ENCODE results near the gene SLC4A11.
"Not testable (repeated sequence)": the region's sequence is repeated elsewhere in the genome, so short reads cannot be mapped to it uniquely, and the experiment has no call there.

The SLC4A11 gene

DNA sequence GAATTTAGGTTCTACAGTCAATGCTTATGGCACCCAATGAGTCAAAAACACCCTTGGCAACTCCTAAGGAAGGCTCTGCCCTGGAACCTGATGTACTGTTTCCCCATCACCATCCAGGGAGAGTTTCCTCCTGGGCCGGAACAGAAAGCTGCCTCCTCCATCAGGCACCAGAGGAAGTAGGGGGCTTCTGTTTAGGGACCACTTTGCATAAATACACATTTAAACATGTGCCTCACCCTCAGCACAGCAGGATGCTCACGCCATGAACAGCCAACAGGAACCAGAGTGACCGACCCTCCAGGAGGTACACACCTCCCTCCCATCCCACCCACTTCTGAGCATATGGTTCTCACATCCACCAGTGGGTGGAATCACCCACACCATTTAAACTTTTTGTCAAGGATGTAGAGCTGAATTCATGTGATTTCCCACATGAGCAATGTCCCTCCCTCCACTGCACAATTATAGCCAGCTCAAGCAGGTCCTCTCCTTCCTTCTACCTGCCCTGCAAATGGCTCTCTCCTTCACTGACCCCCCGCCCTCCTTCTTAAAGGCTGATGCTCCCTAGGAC, 49.3 kb downstream of the SLC4A11 start:
- POLR2A ChIA-PET: no interaction called here
- TF ChIP-seq CTCF (IDR thresholded peaks at IDR 0.05; ENCODE audit: insufficient read depth, low read length, missing control alignments): no peak
- no peak for DNase-seq (ENCODE audit: low read depth, low spot score)
- H3K4me3 ChIP-seq (ENCODE audit: low read depth, low read length): no peak overlapping the region
- CTCF ChIA-PET: interaction anchor here (0.9 kb wide), 1 partner anchor 29 kb away, joined by 3 read pairs; no protein-coding TSS in a partner anchor

DNA sequence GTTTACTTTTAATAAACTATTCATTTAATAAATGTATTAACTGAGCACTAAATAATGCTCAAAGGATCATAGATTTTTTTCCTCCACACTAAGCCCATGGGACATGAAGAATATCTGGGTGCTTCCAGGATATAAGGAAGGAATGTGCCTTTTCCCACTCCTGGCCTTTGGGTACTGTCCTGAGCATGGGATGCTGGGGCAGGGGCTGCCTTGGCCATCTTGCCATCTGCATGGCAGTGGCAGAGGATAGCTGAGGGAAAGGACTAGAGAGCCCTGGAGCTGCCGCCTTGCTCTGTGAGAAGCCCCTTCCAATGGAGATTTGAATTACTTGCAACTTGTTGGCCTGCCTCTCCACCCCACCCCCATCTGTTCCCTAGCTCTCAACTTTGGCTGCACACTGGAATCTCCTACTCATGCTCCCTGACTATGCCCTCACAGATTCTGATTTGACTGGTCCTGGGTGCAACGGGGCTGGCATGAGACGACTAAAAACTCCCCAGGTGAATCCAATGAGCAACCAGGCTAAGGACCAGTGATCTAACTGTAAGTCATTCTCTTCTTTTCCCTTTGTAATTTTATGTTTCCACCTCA, 50.1 kb downstream of the SLC4A11 start:
- no peak for TF ChIP-seq CTCF (IDR thresholded peaks at IDR 0.05; ENCODE audit: insufficient read depth, low read length, missing control alignments)
- CTCF ChIA-PET: no interaction called here
- H3K4me3 ChIP-seq (ENCODE audit: low read depth, low read length): no peak overlapping the region
- DNase-seq (ENCODE audit: low read depth, low spot score): no peak
- POLR2A ChIA-PET: no interaction called here

GRCh38 chr20:3187861-3188260, 51.1 kb downstream of the SLC4A11 start:
- POLR2A ChIA-PET: interaction anchor here (1.3 kb wide), 1 partner anchor 15 kb away, joined by 4 read pairs; no protein-coding TSS in a partner anchor
- not testable (repeated sequence) for DNase-seq (ENCODE audit: low read depth, low spot score); H3K4me3 ChIP-seq (ENCODE audit: low read depth, low read length)
- CTCF ChIA-PET: interaction anchor here (1.2 kb wide), 1 partner anchor 10 kb away, joined by 4 read pairs; no protein-coding TSS in a partner anchor

GRCh38 chr20:3183896-3184612, 54.9 kb downstream of the SLC4A11 start:
- TF ChIP-seq CTCF (IDR thresholded peaks at IDR 0.05; ENCODE audit: insufficient read depth, low read length, missing control alignments): no peak
- POLR2A ChIA-PET: no interaction called here
- H3K4me3 ChIP-seq (ENCODE audit: low read depth, low read length): no peak overlapping the region
- no peak for DNase-seq (ENCODE audit: low read depth, low spot score)
- CTCF ChIA-PET: interaction anchor here (1.5 kb wide), 1 partner anchor 131 kb away, joined by 4 read pairs; no protein-coding TSS in a partner anchor

GRCh38 chr20:3182429-3182828, 56.6 kb downstream of the SLC4A11 start:
- CTCF ChIA-PET; POLR2A ChIA-PET; H3K4me3 ChIP-seq (ENCODE audit: low read depth, low read length); DNase-seq (ENCODE audit: low read depth, low spot score): not testable (repeated sequence)

GRCh38 chr20:3181270-3181669, 57.7 kb downstream of the SLC4A11 start:
- H3K4me3 ChIP-seq (ENCODE audit: low read depth, low read length): no peak overlapping the region
- POLR2A ChIA-PET: interaction anchor here (0.5 kb wide), 1 partner anchor 71 kb away, joined by 3 read pairs; no protein-coding TSS in a partner anchor
- CTCF ChIA-PET: no interaction called here
- TF ChIP-seq CTCF (IDR thresholded peaks at IDR 0.05; ENCODE audit: insufficient read depth, low read length, missing control alignments): no peak
- no peak for DNase-seq (ENCODE audit: low read depth, low spot score)

DNA sequence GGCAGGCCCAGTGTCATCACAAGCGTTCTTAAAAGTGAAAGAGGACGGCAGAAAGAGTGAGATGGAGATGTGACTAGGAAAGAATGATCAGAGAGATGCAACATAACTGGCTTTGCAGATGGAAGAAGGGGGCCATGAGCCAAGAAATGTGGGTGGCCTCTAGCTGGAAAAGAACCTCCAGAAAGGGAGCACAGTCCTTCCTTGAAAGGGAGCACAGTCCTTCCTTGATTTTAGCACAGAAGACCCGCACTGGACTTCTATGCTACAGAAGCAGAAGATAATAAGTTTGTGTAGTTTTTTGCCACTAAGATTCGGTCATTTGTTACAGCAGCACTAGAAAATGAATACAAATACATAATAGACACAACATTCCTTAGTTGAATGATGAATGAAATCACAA, 58.7 kb downstream of the SLC4A11 start:
- no peak for TF ChIP-seq CTCF (IDR thresholded peaks at IDR 0.05; ENCODE audit: insufficient read depth, low read length, missing control alignments)
- no peak for DNase-seq (ENCODE audit: low read depth, low spot score)
- no peak overlapping the region for H3K4me3 ChIP-seq (ENCODE audit: low read depth, low read length)
- POLR2A ChIA-PET: no interaction called here
- CTCF ChIA-PET: no interaction called here

Data from AG04449 (cell line).